Thyroid gland (tissue), 4 donors: ENCODE data around the gene AQR.

Experiments used
- CTCF ChIP-seq, 6 experiments: fragments of 200-600 bp in 3 of 6; fragments of 450-650 bp in 3 of 6; sonication (generic) in 3 of 6; IDR thresholded peaks; one replicate each; pipeline ENCODE4 v1.5.1; 2016 to 2019; ENCODE audit warnings: antibody characterized with exemption in 6 of 6, mild to moderate bottlenecking in 2 of 6, inconsistent platforms in 1 of 6, moderate library complexity in 1 of 6
- POLR2A ChIP-seq, 2 donors: fragments of 450-650 bp; IDR thresholded peaks; one replicate each; pipeline ENCODE4 v1.6.1; 2017; ENCODE audit warnings: antibody characterized with exemption in 2 of 2, mild to moderate bottlenecking in 2 of 2, moderate library complexity in 1 of 2

GRCh38 chr15:34837246-34838016 is 132.1 kb downstream of the AQR start:
- TF ChIP-seq POLR2A (IDR thresholded peaks at IDR 0.05) (no peak), CTCF (IDR thresholded peaks at IDR 0.05) (no peak)
